SJSA1 (cell line): ENCODE results near the gene TIMM13. TPM values are rescaled to one million over a fixed set of nuclear protein-coding genes. Genes with fewer than 3 reads are reported as not detected.

Experiments
- DNase-seq, 2 experiments: peaks; one replicate each; pipeline ENCODE4 v3.0.0-alpha.2; 2015 to 2020; ENCODE audit warnings: low spot score in 2 of 2, low read depth in 1 of 2
- H3K27ac ChIP-seq: fragments of 250-450 bp; sonication (Bioruptor Pico); 2 replicates; pipeline ENCODE4 v1.5.1; 2020; ENCODE audit warnings: mild to moderate bottlenecking, moderate library complexity
- H3K27me3 ChIP-seq: fragments of 250-450 bp; sonication (Bioruptor Pico); replicated peaks from 2 replicates; pipeline ENCODE4 v1.5.1; 2020; ENCODE audit warnings: mild to moderate bottlenecking, moderate library complexity
- H3K36me3 ChIP-seq: fragments of 250-450 bp; sonication (Bioruptor Pico); 2 replicates; pipeline ENCODE4 v1.5.1; 2020; ENCODE audit warnings: mild to moderate bottlenecking
- H3K4me1 ChIP-seq: fragments of 250-450 bp; sonication (Bioruptor Pico); replicated peaks from 2 replicates; pipeline ENCODE4 v1.6.1; 2021; ENCODE audit warnings: mild to moderate bottlenecking
- H3K4me3 ChIP-seq: fragments of 250-450 bp; sonication (Bioruptor Pico); 2 replicates; pipeline ENCODE4 v1.5.1; 2020; ENCODE audit warnings: mild to moderate bottlenecking
- H3K9me3 ChIP-seq: fragments of 250-450 bp; sonication (Bioruptor Pico); replicated peaks from 2 replicates; pipeline ENCODE4 v1.5.1; 2020; ENCODE audit warnings: mild to moderate bottlenecking
- total RNA-seq: library from RNA; depleted of rRNA; stranded (reverse); fragments of >200 nt; shearing (Covaris generic); gene quantifications from 2 replicates; pipeline ENCODE4 v1.2.3, GENCODE V29; 2014

Gene TIMM13
- total RNA-seq, 1 experiment from 2014 or later, result 48.8 TPM

- Histone ChIP-seq H3K4me1 (peaks cover 5% of the 10 kb centered on the region), H3K9me3 (no peaks in the 10 kb centered on the region), H3K36me3 (peaks cover 84% of the 10 kb centered on the region), H3K27ac (no peak overlapping the region), H3K27me3 (no peaks in the 10 kb centered on the region), H3K4me3 (no peak overlapping the region)
- no peak for DNase-seq
These were observed 4.1 kb upstream of the TIMM13 start for GRCh38 chr19:2431318-2432055.

GRCh38 chr19:2429917-2430535, 2.6 kb upstream of the TIMM13 start:
- Histone ChIP-seq H3K27me3 (no peaks in the 10 kb centered on the region), H3K4me3 (no peak overlapping the region), H3K36me3 (peaks cover 84% of the 10 kb centered on the region), H3K27ac (no peak overlapping the region), H3K9me3 (no peaks in the 10 kb centered on the region), H3K4me1 (peaks cover 11% of the 10 kb centered on the region)
- no peak for DNase-seq

GRCh38 chr19:2428756-2429711, 1.6 kb upstream of the TIMM13 start:
- H3K27ac ChIP-seq, result no peak overlapping the region
- H3K27me3 ChIP-seq, result no peaks in the 10 kb centered on the region
- peaks cover 75% of the 10 kb centered on the region for H3K36me3 ChIP-seq
- H3K4me1 ChIP-seq, result peaks cover 11% of the 10 kb centered on the region
- no peaks in the 10 kb centered on the region for H3K9me3 ChIP-seq
- no peak for DNase-seq
- H3K4me3 ChIP-seq, result no peak overlapping the region

- no peak overlapping the region for H3K4me3 ChIP-seq
- peaks cover 11% of the 10 kb centered on the region for H3K4me1 ChIP-seq
- H3K36me3 ChIP-seq, result peaks cover 77% of the 10 kb centered on the region
- no peak for DNase-seq
- no peaks in the 10 kb centered on the region for H3K9me3 ChIP-seq
- no peak overlapping the region; the same call in 1 of the 2 replicates for H3K27ac ChIP-seq
- no peaks in the 10 kb centered on the region for H3K27me3 ChIP-seq
These were observed 920 bp upstream of the TIMM13 start for GRCh38 chr19:2428321-2428690.

- DNase-seq, result peak in 1 of 2 experiments; percentile 63
- Histone ChIP-seq H3K4me1 (peaks cover 11% of the 10 kb centered on the region), H3K9me3 (no peaks in the 10 kb centered on the region), H3K27ac (peak overlapping the region; percentile 89), H3K36me3 (peaks cover 75% of the 10 kb centered on the region), H3K4me3 (peak overlapping the region; percentile 79), H3K27me3 (no peaks in the 10 kb centered on the region)
These were observed 566 bp downstream of the TIMM13 start for GRCh38 chr19:2426611-2427428.

- Histone ChIP-seq H3K9me3 (no peaks in the 10 kb centered on the region), H3K4me3 (peak overlapping the region; percentile 79), H3K27ac (no peak overlapping the region), H3K27me3 (no peaks in the 10 kb centered on the region), H3K4me1 (peaks cover 11% of the 10 kb centered on the region), H3K36me3 (peaks cover 66% of the 10 kb centered on the region)
- DNase-seq, result no peak
These were observed 1.5 kb downstream of the TIMM13 start for GRCh38 chr19:2425622-2426581.

GRCh38 chr19:2424686-2425621, 2.4 kb downstream of the TIMM13 start:
- DNase-seq, result no peak

GRCh38 chr19:2423915-2424685, 3.3 kb downstream of the TIMM13 start:
- DNase-seq, result no peak
- no peak overlapping the region for H3K4me3 ChIP-seq
- peaks cover 48% of the 10 kb centered on the region for H3K36me3 ChIP-seq
- H3K4me1 ChIP-seq, result peaks cover 11% of the 10 kb centered on the region
- H3K27ac ChIP-seq, result no peak overlapping the region
- no peaks in the 10 kb centered on the region for H3K27me3 ChIP-seq
- H3K9me3 ChIP-seq, result no peaks in the 10 kb centered on the region

More at GRCh38 chr19:2424686-2425621, 2.4 kb downstream of the TIMM13 start:
- Histone ChIP-seq H3K4me3 (no peak overlapping the region), H3K27me3 (no peaks in the 10 kb centered on the region), H3K4me1 (peaks cover 11% of the 10 kb centered on the region), H3K9me3 (no peaks in the 10 kb centered on the region), H3K27ac (no peak overlapping the region), H3K36me3 (peaks cover 56% of the 10 kb centered on the region)

- H3K9me3 ChIP-seq, result no peaks in the 10 kb centered on the region
- DNase-seq, result no peak
- no peak overlapping the region for H3K27ac ChIP-seq
- H3K27me3 ChIP-seq, result no peaks in the 10 kb centered on the region
- H3K4me1 ChIP-seq, result peaks cover 11% of the 10 kb centered on the region
- no peak overlapping the region for H3K4me3 ChIP-seq
- peaks cover 40% of the 10 kb centered on the region for H3K36me3 ChIP-seq
These were observed 4.1 kb downstream of the TIMM13 start for GRCh38 chr19:2423071-2423914.

- H3K27ac ChIP-seq, result no peak overlapping the region
- H3K4me1 ChIP-seq, result peaks cover 8% of the 10 kb centered on the region
- no peak overlapping the region for H3K4me3 ChIP-seq
- H3K27me3 ChIP-seq, result no peaks in the 10 kb centered on the region
- H3K9me3 ChIP-seq, result no peaks in the 10 kb centered on the region
- no peak for DNase-seq
- peaks cover 29% of the 10 kb centered on the region for H3K36me3 ChIP-seq
These were observed 5.6 kb downstream of the TIMM13 start for GRCh38 chr19:2421581-2422306.
